HG02759 (cell line): Measurements from ENCODE around the gene TIE1.
"Not testable (repeated sequence)": the region's sequence is repeated elsewhere in the genome, so short reads cannot be mapped to it uniquely, and the experiment has no call there.

Source experiments
- ATAC-seq: cut with Tn5 transposase; IDR thresholded peaks from one replicate; pipeline ENCODE4 v1.9.1; 2021; ENCODE audit warnings: mild to moderate bottlenecking, moderate library complexity; ENCODE audit not compliant: unreplicated experiment

TIE1 gene

DNA sequence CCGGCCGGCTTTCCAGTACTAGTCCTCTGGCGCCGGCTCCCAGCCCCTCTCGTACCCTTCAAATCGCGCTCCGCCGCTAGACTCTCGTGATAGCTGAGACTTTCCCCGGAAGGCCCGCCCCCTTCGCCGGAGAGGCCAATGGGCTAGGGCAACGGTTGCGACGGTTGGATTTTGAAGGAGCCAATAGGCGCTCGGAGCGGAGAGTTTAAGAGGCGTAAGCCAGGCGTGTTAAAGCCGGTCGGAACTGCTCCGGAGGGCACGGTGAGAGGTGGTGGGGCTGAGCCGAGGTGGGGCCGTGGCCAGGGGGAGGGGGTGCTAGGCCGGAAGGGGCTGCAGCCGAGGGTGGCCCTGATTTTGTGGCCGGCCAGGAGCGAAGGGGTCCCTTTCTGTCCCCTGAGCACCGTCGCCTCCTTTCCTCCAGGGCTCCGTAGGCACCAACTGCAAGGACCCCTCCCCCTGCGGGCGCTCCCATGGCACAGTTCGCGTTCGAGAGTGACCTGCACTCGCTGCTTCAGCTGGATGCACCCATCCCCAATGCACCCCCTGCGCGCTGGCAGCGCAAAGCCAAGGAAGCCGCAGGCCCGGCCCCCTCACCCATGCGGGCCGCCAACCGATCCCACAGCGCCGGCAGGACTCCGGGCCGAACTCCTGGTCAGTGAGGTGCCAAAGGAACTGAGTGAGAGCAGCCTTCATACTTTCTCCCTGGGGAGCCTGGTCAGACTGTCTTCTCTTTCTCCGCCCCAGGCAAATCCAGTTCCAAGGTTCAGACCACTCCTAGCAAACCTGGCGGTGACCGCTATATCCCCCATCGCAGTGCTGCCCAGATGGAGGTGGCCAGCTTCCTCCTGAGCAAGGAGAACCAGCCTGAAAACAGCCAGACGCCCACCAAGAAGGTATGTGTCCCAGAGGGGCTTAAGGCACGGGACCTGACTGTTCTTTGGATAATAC lies 58.2 kb downstream of the TIE1 start, which contains the start of gene CDC20:
Gene CDC20 (plus strand): TSS at position 236 of the 948 bp plus-strand sequence. CDS start 235 bp downstream, at position 471.
- ATAC-seq = peak; percentile 97

DNA sequence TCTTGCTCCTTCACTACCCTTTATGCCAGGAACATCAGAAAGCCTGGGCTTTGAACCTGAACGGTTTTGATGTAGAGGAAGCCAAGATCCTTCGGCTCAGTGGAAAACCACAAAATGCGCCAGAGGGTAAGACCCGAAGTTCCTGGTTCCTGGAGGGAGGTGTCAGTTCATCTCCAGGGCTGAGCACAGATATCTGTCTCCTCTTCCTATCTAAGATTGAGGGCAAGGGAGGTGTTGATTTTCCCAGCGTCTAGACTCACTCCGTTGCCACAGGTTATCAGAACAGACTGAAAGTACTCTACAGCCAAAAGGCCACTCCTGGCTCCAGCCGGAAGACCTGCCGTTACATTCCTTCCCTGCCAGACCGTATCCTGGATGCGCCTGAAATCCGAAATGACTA lies 58.9 kb downstream of the TIE1 start:
- no peak for ATAC-seq

DNA sequence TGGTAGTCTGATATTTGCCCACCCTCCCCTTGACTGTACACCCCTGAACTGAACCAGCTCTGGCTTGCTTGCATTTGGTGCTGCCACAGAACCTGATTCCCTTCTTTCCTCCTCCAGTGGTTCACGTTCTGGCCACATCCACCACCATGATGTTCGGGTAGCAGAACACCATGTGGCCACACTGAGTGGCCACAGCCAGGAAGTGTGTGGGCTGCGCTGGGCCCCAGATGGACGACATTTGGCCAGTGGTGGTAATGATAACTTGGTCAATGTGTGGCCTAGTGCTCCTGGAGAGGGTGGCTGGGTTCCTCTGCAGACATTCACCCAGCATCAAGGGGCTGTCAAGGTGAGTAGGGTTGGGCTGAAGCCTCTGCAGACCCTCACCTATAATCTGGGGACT lies 59.8 kb downstream of the TIE1 start:
- ATAC-seq = no peak

DNA sequence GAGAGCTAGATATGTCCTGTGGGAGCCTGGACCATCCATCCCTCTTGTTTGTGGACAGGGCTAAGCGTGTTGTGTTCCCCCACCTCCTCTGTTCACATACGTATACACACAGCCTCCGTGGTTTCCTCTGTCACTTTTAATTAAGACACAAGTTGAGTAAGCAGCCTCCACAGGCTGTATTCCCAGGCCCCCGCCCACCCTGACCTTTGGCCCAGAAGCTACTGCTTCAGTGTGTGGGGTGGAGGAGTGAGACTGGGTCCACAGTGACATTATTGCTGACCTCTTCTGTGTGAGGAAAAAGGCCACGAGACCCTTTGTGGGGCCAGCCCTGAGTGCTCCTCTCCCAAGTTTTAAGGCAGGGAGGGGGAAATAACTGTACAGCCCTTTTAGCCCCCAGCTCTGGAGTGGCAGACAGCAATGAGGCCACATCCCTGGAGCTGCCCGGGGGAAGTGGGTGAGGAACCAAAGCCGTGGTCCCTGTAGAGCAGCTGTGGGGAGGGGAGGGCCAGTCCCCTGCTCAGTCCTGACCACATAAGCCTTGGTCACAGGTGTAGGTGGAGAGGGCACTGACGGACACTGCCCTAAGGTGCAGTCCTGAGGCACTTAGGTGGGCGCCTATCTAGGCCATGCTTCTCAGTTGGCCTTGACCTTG lies 62.6 kb downstream of the TIE1 start:
- ATAC-seq = no peak

DNA sequence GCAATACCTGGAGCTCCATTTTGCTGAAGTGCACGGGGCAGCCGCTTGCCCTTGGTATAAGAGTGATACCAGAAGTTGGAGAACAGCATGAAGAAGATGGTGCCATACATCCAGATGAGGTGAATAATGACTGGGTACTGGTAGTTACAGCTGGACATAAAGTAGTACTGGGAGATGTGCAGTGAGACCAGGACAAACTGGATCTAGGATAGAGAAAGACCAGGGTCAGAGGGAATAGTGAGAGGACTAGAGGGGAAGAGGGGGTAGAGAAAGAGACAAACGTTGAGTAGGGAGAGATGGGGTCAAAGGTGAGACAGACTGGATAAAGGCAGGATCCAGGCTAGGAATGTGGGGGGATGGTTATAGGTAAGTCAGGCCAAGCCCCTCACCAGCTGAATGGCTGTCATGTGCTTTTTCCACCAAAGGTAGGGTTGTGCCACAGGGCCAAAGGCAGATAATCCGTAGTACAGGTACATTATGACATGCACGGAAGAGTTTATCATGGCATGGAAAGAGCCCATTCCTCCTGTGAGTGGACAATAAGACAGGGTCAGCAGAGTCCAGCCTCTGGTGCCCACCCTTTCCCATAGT lies 63.2 kb downstream of the TIE1 start:
- no peak for ATAC-seq

DNA sequence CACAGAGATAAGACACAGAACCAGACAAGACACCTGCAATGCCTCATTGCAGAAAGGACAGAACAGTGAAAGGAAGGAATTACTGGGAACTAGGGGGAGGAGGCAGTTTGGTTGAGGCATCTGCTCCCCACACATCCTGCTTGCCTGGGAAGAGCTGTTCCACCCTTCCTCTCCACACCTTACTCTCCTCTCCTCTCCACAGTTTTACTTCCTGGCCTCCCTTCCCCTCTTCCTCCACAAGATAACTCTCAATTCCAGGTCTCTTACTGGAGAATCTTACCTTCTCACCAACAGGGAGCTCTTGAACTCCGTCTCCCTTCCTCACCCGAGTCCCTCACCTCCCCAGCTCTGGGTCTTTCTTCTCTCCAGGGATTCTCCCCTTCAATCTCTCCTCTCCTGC lies 64.9 kb downstream of the TIE1 start:
- ATAC-seq = no peak

DNA sequence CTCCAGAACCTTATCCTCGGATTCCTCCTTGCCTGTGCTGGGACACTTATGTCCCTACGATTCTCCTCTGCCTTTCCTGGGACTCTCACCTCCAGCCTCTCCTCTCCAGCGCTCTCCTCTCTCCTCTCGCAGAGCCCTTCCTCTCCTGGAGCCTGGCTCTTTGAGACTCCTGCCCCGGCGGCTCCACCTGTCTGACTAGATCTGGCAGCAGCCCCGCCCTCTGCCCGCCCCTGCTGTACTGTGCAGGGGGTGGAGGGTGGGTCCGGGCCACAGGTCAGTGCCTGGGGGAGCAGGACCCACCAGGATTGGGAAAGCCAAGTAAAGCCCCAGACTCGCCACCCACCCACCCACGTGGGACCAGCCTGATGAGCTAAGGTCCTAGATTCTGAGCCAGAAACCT lies 65.4 kb downstream of the TIE1 start:
- ATAC-seq = no peak

DNA sequence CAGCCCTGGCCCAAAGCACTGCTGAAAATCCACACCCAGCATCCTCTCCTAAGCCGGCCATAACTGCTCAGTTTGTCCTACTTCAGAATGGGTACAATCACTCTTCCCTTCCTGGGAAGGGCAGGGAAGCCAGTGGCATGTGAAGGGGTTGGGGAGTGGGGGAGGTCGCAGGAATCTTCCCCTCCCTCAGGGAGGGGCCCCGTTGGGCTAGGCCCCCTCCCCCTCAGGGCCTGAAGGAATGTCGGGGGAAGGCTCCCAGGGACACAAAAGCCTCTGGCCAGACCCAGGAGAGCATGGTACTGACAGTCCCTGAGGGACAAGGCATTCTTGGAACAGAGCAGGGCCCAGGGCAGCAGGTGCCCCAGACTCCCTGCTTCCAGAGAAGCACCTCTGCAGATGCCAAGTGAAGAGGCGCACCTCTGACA lies 65.8 kb downstream of the TIE1 start:
- no peak for ATAC-seq

DNA sequence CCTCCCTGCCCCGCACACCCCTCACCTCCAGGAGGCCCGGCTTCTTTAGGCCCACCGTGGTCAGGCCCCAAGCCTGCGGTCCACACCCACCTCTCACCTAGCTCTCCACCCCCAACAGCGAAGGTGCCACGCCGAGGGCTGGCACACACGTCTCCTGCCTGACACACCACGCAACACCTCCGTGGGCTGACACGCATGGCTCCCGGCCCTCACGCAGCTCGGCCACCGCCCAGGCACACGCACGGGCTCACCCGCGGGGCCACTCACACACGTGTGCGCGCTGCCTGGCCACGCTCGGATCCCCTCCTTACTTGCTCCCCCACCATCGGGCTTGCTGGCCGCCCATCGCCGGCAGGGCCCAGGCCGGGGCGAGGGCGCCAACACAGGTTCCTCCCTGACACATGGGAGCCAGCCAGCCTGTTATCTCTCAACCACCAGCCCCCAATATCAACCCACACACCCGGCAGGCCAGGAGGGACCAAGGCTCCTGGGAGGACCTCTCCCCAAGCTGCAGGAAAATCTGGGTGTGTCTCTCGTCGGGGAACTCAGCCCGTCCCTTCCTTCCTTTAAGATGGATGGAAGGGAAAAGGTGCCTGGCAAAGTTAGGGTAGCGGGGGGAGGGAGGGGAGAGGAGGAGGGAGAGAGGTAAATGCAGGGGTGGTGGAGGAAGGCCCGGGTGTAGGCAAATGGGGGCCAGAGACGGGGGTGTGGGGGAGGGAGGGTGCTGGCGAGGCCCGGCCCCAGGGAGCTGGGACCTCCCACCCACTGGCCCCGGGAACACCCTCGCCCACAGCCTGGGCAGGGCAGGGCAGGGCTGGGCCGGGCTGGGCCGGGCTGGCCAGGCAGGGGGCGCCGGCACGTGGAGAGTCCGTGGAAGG lies 66.5 kb downstream of the TIE1 start:
- peak; percentile 52 for ATAC-seq

DNA sequence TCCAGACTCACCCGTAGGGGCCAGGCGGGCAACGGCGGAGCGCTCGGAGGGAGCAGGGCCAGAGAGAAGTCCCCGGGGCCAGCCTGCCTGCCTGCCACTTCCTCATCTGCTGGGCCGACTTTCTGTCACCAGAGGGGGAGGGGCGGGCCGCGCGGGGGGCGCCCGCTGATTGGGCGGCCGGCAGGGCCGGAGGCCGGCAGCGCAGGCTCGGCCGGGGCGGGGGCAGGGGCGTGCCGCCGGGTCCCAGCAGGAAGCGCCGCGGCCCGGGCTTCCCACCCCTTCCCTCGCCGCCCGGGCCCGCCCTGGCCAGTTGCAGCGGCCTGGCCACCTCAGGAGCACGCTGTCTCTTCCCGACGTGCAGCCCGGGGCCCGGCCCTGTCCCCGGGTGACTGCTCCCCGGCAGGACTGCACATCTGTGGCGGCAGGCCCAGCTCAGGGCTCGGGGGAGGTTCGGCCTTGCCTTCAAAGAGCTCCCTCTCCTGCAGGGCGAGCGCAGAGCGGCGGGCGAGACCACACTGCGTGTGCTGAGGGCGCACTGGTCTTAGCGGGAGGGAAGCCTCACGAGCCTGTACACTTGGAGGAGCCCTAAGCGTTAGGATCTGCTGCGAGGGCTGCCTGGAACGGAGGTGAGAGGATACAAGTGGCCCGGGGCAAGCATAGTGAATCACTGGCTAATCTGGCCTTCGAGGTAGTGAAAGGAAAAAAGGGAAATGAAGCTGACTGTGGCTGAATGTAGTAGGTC lies 67.3 kb downstream of the TIE1 start, which contains the start of gene ELOVL1:
Gene ELOVL1 (minus strand): TSS at position 108 of the 742 bp plus-strand sequence. CDS start 2,402 bp downstream, outside the sequence.
- peak; percentile 88 for ATAC-seq

DNA sequence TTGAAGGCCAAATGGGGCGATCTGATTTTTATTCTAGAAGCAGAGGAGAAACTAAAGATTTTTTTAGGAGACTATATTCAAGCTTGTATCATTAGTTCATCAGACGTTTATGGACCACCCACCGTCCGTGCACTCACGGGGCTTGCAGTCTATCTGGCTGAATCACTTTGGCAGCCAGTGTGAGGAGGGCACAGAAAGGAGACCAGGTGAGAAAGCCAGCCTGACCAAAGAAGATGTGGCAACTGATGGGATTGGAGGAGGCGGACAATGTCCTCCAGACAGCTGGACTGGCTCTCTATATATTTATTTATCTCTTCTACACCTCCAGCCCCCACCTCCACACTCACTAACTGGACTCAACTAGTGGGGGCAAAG lies 67.9 kb downstream of the TIE1 start:
- no peak for ATAC-seq

DNA sequence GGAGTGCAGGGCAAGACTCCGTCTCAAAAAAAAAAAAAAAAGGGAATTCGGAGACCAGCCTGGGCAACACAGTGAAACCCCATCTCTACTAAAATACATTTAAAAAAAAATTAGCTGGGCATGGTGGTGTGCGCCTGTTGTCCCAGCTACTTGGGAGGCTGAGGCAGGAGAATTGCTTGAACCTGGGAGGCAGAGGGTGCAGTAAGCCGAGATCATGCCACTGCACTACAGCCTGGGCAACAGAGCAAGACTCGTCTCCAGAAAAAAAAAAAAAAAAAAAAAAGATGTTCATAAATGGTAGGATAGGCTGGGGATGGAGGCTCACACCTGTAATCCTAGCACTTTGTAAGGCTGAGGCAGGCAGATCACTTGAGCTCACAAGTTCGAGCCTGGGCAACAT lies 69.0 kb downstream of the TIE1 start:
- not testable (repeated sequence) for ATAC-seq

DNA sequence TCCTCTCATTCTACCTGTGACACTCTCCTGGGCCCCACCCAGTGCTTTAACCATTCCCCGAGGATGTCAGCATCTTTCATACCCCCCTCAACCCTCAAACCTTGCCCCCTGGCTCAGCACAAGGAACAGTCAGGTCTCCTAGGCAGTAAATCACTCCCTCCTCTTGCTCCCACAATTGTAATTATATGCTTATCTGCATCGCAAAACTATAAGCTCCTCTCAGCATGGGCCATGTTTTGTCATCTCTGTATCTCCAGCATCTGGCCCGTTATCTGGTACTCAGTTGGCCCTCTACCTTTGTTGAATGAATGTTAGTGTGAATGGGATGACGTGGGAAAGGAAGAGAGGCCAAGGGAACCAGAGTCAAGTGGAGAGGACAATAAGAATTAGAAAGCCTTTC lies 69.8 kb downstream of the TIE1 start:
- no peak for ATAC-seq

DNA sequence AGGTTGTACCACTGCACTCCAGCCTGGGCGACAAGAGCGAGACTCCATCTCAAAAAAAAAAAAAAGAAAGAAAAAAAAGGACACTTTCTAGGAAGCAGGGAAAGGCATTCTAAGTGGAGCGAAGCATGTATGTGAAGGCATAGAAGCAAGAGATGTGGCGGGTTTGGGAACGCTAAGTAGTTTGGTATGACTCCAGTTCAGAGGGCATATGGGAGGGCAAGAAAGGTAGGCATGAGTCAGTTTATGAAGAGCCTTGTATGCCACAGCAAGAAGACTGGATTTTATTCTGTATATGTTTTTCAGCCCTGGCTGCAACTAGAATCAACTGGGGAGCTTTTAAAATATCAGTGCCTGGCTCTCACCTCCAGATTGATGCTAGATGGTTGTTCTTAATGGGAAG lies 71.4 kb downstream of the TIE1 start:
- ATAC-seq = no peak
